COR-L47 (cell line): ENCODE data around the gene GNB2.
"Not testable (repeated sequence)": the region's sequence is repeated elsewhere in the genome, so short reads cannot be mapped to it uniquely, and the experiment has no call there.

Source experiments
- DNase-seq: peaks from one replicate; lab custom pipeline; 2025; lab: John Stamatoyannopoulos, UW

Gene GNB2

GRCh38 chr7:100694098-100694745 lies 20.7 kb downstream of the GNB2 start, which contains the start of gene GIGYF1:
Gene GIGYF1 (minus strand): TSS chr7:100694250. CDS start chr7:100688238, 6,012 bp downstream.
- peak; percentile 56 for DNase-seq

- DNase-seq = no peak
Measured at GRCh38 chr7:100696123-100696521, 22.6 kb downstream of the GNB2 start.

- no peak for DNase-seq
Measured at GRCh38 chr7:100699018-100699417, 25.5 kb downstream of the GNB2 start.

GRCh38 chr7:100701089-100701488 lies 27.5 kb downstream of the GNB2 start:
- DNase-seq = not testable (repeated sequence)

- peak; percentile 66 for DNase-seq
Measured at GRCh38 chr7:100705320-100705752, 31.8 kb downstream of the GNB2 start.

GRCh38 chr7:100705753-100706671 lies 32.5 kb downstream of the GNB2 start, which contains the start of gene POP7:
Gene POP7 (plus strand): TSS chr7:100706121. CDS start chr7:100706831, 710 bp downstream.
- DNase-seq = peak; percentile 99

GRCh38 chr7:100706672-100707311 lies 33.3 kb downstream of the GNB2 start:
- no peak for DNase-seq

GRCh38 chr7:100708395-100708794 lies 34.9 kb downstream of the GNB2 start:
- no peak for DNase-seq

- no peak for DNase-seq
Measured at GRCh38 chr7:100710452-100710851, 36.9 kb downstream of the GNB2 start.

- no peak for DNase-seq
Measured at GRCh38 chr7:100711369-100711768, 37.8 kb downstream of the GNB2 start.

- no peak for DNase-seq
Measured at GRCh38 chr7:100714725-100715124, 41.2 kb downstream of the GNB2 start.

- DNase-seq = not testable (repeated sequence)
Measured at GRCh38 chr7:100717073-100717472, 43.5 kb downstream of the GNB2 start.

GRCh38 chr7:100719523-100720278 lies 46.2 kb downstream of the GNB2 start:
- DNase-seq = no peak

GRCh38 chr7:100720279-100720670 lies 46.7 kb downstream of the GNB2 start, which contains the start of gene EPO:
Gene EPO (plus strand): TSS chr7:100720468. CDS start chr7:100720981, 513 bp downstream.
- no peak for DNase-seq

- DNase-seq = no peak
Measured at GRCh38 chr7:100720671-100721504, 47.3 kb downstream of the GNB2 start.

- DNase-seq = no peak
Measured at GRCh38 chr7:100721505-100721812, 47.9 kb downstream of the GNB2 start.

- DNase-seq = no peak
Measured at GRCh38 chr7:100722480-100723212, 49.1 kb downstream of the GNB2 start.

- DNase-seq = no peak
Measured at GRCh38 chr7:100723732-100724275, 50.3 kb downstream of the GNB2 start.

GRCh38 chr7:100724364-100724763 lies 50.8 kb downstream of the GNB2 start:
- DNase-seq = not testable (repeated sequence)
